22Rv1 (cell line): Measurements from ENCODE around the gene ASB11.

Source experiments
- ZFX ChIP-seq: fragments of 450-650 bp; IDR thresholded peaks from 2 replicates; pipeline ENCODE4 v1.6.1; 2017; ENCODE audit warnings: antibody characterized with exemption, borderline replicate concordance
- TF ChIP-seq, protein P1 (sequence below): fragments of 450-650 bp; IDR thresholded peaks from 2 replicates; pipeline ENCODE4 v1.5.1; 2017; ENCODE audit warnings: mild to moderate bottlenecking

DNA sequence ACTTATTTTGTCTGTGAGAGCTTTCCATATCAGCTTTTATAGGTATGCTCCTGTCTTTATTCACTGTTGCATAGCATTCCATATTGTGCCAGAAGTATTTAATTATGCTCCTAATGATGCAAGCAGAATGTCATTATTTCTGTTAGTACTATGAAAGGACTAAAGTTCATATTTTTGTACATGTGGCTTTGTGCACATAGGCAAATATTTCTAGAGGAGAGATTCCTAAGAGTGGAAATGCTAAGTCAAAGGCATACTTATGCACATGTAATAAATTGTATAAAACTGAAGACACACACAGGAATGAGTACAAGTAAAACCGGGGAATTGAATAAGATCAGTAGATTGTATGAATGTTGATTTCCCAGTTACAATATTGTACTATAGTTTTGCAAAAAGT, 43.7 kb downstream of the ASB11 start:
- TF ChIP-seq, protein P1, sequence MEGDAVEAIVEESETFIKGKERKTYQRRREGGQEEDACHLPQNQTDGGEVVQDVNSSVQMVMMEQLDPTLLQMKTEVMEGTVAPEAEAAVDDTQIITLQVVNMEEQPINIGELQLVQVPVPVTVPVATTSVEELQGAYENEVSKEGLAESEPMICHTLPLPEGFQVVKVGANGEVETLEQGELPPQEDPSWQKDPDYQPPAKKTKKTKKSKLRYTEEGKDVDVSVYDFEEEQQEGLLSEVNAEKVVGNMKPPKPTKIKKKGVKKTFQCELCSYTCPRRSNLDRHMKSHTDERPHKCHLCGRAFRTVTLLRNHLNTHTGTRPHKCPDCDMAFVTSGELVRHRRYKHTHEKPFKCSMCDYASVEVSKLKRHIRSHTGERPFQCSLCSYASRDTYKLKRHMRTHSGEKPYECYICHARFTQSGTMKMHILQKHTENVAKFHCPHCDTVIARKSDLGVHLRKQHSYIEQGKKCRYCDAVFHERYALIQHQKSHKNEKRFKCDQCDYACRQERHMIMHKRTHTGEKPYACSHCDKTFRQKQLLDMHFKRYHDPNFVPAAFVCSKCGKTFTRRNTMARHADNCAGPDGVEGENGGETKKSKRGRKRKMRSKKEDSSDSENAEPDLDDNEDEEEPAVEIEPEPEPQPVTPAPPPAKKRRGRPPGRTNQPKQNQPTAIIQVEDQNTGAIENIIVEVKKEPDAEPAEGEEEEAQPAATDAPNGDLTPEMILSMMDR: no peak
- no peak for TF ChIP-seq ZFX
